Gastroesophageal sphincter (tissue), 4 donors: ENCODE results near the gene LRRC8C. TPM values are rescaled to one million over a fixed set of nuclear protein-coding genes. Genes with fewer than 3 reads are reported as not detected.

Experiments used
- ATAC-seq: fragments of 150-250 bp; one replicate; pipeline ENCODE4 v1.9.1; 2016; ENCODE audit warnings: mild to moderate bottlenecking, moderate library complexity
- H3K27ac ChIP-seq, 4 donors: fragments of 200-600 bp; sonication (generic) in 3 of 4; 1 replicate in 3 of 4; 2 replicates in 1 of 4; pipeline ENCODE4 v1.5.1; 2016 to 2019
- H3K27me3 ChIP-seq: fragments of 200-600 bp; sonication (generic); one replicate; pipeline ENCODE4 v1.5.1; 2019
- H3K36me3 ChIP-seq, 2 donors: fragments of 200-600 bp; sonication (generic); one replicate each; pipeline ENCODE4 v1.5.1; 2019; ENCODE audit warnings: control low read depth in 1 of 2
- H3K4me1 ChIP-seq, 3 donors: fragments of 200-600 bp; sonication (generic); 1 replicate in 2 of 3; 2 replicates in 1 of 3; pipeline ENCODE4 v1.5.1; 2016 to 2019; ENCODE audit warnings: control low read depth in 2 of 3
- H3K4me3 ChIP-seq, 2 donors: fragments of 200-600 bp; sonication (generic); one replicate each; pipeline ENCODE4 v1.5.1; 2019; ENCODE audit warnings: mild to moderate bottlenecking in 1 of 2, moderate library complexity in 1 of 2
- H3K9me3 ChIP-seq, 3 donors: fragments of 200-600 bp; sonication (generic); one replicate each; pipeline ENCODE4 v1.5.1; 2017 to 2019; ENCODE audit warnings: control low read depth in 2 of 3
- EP300 ChIP-seq: sonication (generic); formaldehyde crosslinking; IDR thresholded peaks from one replicate; pipeline ENCODE4 v1.6.1; 2017; ENCODE audit warnings: antibody characterized with exemption, mild to moderate bottlenecking
- POLR2A ChIP-seq, 2 donors: fragments of 450-650 bp; IDR thresholded peaks; one replicate each; pipeline ENCODE4 v1.6.1; 2017; ENCODE audit warnings: antibody characterized with exemption in 2 of 2, mild to moderate bottlenecking in 2 of 2, moderate library complexity in 1 of 2
- POLR2AphosphoS5 ChIP-seq: sonication (generic); formaldehyde crosslinking; IDR thresholded peaks from one replicate; pipeline ENCODE4 v1.6.1; 2017; ENCODE audit warnings: antibody characterized with exemption
- WGBS, 2 donors: methylation state at CpG; one replicate each; pipeline ENCODE4 v1.1.5; 2018; ENCODE audit warnings: low coverage in 1 of 2; 5-methylcytosine and 5-hydroxymethylcytosine counted together
- total RNA-seq, 4 donors: library from RNA; depleted of rRNA; stranded (reverse); fragments of >200 nt; gene quantifications; one replicate each; pipeline ENCODE4 v1.1.0, GENCODE V29; 2016
- TF ChIP-seq, protein P1 (sequence below), 4 experiments: fragments of 200-600 bp in 2 of 4; fragments of 450-650 bp in 2 of 4; sonication (generic) in 1 of 4; IDR thresholded peaks; one replicate each; pipeline ENCODE4 v1.5.1; 2017 to 2019; ENCODE audit warnings: antibody characterized with exemption in 4 of 4, mild to moderate bottlenecking in 2 of 4, moderate library complexity in 2 of 4

The LRRC8C gene
- total RNA-seq, 4 donors from 2014 or later: 5.4 to 9.6 (median 6.2) TPM

DNA sequence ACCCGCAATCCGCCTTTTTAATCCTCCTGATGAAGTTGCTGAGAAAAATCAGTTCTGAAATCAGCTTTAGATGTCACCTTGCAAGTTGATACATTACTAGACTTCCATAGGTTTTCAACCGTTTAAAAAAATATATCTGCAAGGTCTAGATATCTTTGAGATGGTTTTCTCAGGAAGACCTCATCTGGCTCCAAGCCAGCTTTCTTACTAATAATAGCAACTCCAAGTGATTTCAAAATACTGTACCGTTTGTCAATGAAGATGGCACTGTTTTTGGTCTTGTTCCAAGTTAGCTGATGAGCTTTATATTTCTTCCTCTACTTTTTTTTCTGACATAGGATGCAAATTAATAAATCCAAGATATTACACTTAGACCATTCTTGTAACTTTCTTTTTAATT lies 40.3 kb downstream of the LRRC8C start:
- TF ChIP-seq POLR2A (IDR thresholded peaks at IDR 0.05): no peak
- TF ChIP-seq POLR2AphosphoS5: no peak
- no peak for ATAC-seq
- Histone ChIP-seq H3K27ac (no peak overlapping the region), H3K9me3 (no peaks in the 10 kb centered on the region), H3K36me3 (no peaks in the 10 kb centered on the region), H3K4me3 (no peak overlapping the region), H3K4me1 (peaks cover 0 to 2% (median 0%) of the 10 kb centered on the region in 3 donors), H3K27me3 (no peaks in the 10 kb centered on the region)
- WGBS, 2 donors: 67 to 86% methylated on average over 4 of the region's 4 CpGs

DNA sequence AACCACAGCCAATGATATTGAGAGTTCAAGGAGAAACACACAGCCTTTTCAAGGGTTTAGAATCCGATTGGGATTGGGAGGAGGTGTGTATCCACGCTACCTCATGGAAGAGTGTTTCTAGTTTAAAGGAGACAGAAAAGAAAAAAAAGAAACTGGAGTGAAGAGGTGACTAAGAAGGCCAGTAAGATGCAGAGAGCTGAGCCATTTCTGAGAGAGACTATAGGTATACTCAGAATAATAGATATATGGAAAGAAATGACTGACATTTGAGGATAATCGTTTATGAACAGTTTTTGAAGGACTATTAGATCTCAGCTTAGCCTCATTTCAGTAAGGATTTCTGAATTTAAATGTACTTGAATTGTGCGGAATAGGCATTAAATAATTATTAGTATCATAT lies 42.8 kb downstream of the LRRC8C start:
- H3K9me3 ChIP-seq: no peaks in the 10 kb centered on the region
- no peak overlapping the region for H3K4me3 ChIP-seq
- TF ChIP-seq POLR2A (IDR thresholded peaks at IDR 0.05): no peak
- TF ChIP-seq POLR2AphosphoS5: no peak
- TF ChIP-seq EP300: no peak
- TF ChIP-seq, protein P1, sequence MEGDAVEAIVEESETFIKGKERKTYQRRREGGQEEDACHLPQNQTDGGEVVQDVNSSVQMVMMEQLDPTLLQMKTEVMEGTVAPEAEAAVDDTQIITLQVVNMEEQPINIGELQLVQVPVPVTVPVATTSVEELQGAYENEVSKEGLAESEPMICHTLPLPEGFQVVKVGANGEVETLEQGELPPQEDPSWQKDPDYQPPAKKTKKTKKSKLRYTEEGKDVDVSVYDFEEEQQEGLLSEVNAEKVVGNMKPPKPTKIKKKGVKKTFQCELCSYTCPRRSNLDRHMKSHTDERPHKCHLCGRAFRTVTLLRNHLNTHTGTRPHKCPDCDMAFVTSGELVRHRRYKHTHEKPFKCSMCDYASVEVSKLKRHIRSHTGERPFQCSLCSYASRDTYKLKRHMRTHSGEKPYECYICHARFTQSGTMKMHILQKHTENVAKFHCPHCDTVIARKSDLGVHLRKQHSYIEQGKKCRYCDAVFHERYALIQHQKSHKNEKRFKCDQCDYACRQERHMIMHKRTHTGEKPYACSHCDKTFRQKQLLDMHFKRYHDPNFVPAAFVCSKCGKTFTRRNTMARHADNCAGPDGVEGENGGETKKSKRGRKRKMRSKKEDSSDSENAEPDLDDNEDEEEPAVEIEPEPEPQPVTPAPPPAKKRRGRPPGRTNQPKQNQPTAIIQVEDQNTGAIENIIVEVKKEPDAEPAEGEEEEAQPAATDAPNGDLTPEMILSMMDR (IDR thresholded peaks at IDR 0.05): no peak

DNA sequence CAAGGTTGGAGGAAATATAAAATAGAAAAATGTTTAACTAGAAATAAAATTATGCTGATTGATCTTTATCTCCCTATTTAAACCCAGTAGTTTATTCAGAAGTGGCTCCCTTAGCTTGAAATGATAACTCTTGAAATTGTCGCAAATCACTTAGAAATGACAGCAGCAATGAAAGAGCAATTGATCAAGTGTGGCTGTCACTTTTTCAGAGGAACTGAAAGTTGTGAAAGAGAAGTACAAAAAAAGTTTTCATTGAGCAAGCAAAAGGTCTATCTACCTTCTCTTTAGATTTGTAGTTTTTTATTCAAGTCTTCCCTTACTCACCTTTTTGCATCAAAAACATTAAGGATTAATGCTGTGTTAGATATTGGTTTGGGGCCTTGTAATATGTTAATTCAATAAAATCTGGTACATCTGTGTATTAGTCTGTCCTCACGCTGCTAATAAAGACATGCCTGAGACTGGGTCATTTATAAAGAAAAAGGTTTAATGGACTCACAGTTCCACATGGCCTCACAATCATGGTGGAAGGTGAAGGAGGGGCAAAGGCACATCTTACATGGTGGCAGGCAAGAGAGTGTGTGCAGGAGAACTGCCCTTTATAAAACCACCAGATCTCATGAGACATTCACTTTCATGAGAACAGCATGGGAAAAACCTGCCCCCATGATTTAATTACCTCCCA lies 48.3 kb downstream of the LRRC8C start:
- no peak overlapping the region for H3K27ac ChIP-seq
- no peaks in the 10 kb centered on the region for H3K4me1 ChIP-seq
- no peak overlapping the region for H3K4me3 ChIP-seq
- no peaks in the 10 kb centered on the region for H3K27me3 ChIP-seq
- 79 to 100% methylated on average over 2 of the region's 2 CpGs for WGBS, 2 donors
- no peaks in the 10 kb centered on the region for H3K36me3 ChIP-seq
- TF ChIP-seq EP300: no peak
- TF ChIP-seq, protein P1 (IDR thresholded peaks at IDR 0.05): no peak
- no peak for TF ChIP-seq POLR2A (IDR thresholded peaks at IDR 0.05)
- no peak for TF ChIP-seq POLR2AphosphoS5
- no peaks in the 10 kb centered on the region for H3K9me3 ChIP-seq
- ATAC-seq: no peak

More for the DNA sequence above, 42.8 kb downstream of the LRRC8C start:
- H3K36me3 ChIP-seq: no peaks in the 10 kb centered on the region
- no peak for ATAC-seq
- H3K27me3 ChIP-seq: no peaks in the 10 kb centered on the region
- 92 to 95% methylated on average over 3 to 4 of the region's 4 CpGs for WGBS, 2 donors
- no peak overlapping the region for H3K27ac ChIP-seq
- no peaks in the 10 kb centered on the region for H3K4me1 ChIP-seq

DNA sequence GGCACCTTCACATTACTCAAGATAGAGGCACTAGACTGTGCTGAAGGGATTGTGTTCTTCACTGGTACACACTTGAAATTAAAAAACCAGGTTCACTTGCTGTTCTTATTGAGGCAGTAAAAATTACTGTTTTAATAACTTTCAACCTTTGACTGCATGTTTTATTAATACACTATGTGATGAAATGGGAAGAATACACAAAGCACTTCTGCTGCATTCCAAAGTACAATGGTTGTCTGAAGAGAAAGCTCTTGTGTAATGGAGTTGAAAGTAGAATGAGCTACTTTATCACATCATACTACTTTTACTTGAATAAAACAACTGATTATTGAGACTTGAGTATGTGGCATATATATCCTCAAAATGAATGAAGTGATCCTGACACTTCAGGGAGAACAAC lies 49.7 kb downstream of the LRRC8C start:
- Histone ChIP-seq H3K9me3 (no peaks in the 10 kb centered on the region), H3K4me3 (no peak overlapping the region), H3K36me3 (no peaks in the 10 kb centered on the region), H3K4me1 (no peaks in the 10 kb centered on the region), H3K27me3 (no peaks in the 10 kb centered on the region), H3K27ac (no peak overlapping the region)
- no peak for TF ChIP-seq POLR2A (IDR thresholded peaks at IDR 0.05)
- TF ChIP-seq EP300: no peak
- TF ChIP-seq, protein P1 (IDR thresholded peaks at IDR 0.05): no peak
- no peak for TF ChIP-seq POLR2AphosphoS5
- no peak for ATAC-seq

DNA sequence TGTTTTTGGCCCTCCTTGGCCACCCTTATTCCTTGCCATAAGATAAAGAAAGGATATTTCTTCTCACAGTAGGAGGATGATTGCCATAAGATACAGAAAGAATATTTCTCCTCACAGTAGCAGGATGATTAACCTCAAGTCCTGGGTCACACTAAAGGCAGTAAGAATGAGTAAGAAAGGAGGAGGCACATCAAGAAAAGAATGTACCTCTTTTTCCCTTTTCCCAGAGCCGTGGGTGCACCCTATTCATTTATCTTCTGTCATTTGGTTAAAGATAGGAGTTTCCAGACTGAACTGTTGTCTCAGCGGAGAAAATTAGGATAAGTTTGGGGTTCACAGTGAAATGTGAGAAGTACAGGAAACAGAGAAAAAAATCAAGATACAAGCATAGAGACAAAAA lies 52.5 kb downstream of the LRRC8C start:
- ATAC-seq: no peak
- TF ChIP-seq POLR2A (IDR thresholded peaks at IDR 0.05) (no peak), EP300 (no peak), POLR2AphosphoS5 (no peak)
- TF ChIP-seq, protein P1 (IDR thresholded peaks at IDR 0.05): no peak
- Histone ChIP-seq H3K27ac (no peak overlapping the region), H3K36me3 (peaks cover 0 to 8% of the 10 kb centered on the region in 2 donors), H3K27me3 (no peaks in the 10 kb centered on the region), H3K9me3 (no peaks in the 10 kb centered on the region), H3K4me3 (no peak overlapping the region), H3K4me1 (no peaks in the 10 kb centered on the region)
- 61 to 100% methylated on average over 1 to 2 of the region's 2 CpGs for WGBS, 2 donors
